ENCODE data around the gene SHQ1.

SHQ1 gene

DNA sequence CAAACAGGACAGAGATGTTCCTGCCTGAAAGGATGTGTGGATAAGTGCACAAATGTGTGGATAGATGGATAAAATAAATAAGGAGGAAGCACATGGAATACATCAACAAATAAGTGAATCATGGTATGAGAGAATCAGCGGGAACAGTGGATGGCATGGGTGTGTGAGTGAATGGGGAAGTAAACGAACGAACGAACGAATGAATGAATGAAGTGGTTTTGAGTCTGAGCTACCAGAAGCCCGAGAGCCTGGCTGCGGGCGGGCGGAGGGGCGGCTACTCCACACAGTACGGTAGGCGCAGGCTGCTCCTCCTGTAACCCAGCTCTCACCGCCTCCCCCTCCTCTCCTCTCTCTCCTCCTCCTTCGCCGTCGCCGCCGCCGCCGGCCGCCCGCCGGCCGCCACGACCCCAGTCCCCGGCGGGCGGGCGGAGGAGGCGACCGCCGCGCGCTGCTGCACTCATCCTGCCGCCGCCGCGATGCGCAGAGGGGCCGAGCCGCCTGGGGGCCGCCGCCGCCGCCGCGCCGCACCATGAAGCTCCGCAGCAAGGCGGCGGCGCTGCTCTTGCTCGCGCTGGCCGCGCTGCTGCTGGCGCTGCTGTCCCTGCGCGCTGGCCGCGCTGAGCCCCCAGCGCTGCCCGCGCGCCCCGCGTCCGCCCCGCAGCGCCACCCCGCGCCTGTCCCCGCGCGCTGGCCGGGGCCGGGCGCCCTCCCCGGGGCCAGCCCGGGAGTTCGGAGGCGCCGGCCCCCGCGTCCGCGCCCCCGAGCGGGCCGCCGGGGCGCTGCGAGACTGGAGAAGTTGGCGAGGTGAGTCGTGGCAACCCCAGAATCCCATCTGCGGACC lies 39.7 kb upstream of the SHQ1 start, which contains the start of gene GXYLT2:
Gene GXYLT2 (plus strand): TSS at position 342 of the 841 bp plus-strand sequence. CDS start 188 bp downstream, at position 530.
- TF ChIP-seq, protein P1, sequence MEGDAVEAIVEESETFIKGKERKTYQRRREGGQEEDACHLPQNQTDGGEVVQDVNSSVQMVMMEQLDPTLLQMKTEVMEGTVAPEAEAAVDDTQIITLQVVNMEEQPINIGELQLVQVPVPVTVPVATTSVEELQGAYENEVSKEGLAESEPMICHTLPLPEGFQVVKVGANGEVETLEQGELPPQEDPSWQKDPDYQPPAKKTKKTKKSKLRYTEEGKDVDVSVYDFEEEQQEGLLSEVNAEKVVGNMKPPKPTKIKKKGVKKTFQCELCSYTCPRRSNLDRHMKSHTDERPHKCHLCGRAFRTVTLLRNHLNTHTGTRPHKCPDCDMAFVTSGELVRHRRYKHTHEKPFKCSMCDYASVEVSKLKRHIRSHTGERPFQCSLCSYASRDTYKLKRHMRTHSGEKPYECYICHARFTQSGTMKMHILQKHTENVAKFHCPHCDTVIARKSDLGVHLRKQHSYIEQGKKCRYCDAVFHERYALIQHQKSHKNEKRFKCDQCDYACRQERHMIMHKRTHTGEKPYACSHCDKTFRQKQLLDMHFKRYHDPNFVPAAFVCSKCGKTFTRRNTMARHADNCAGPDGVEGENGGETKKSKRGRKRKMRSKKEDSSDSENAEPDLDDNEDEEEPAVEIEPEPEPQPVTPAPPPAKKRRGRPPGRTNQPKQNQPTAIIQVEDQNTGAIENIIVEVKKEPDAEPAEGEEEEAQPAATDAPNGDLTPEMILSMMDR (IDR thresholded peaks at IDR 0.05; ENCODE audit: insufficient read depth, low read length, missing control alignments): no peak
- H3K4me3 ChIP-seq (ENCODE audit: low read depth, low read length): peak within 1 kb of the TSS; percentile 67
- CTCF ChIA-PET: interaction anchor here (0.7 to 3.6 kb wide), 11 partner anchors 10 to 1013 kb away, joined by 3 to 21 read pairs (median 3); no protein-coding TSS in a partner anchor
- POLR2A ChIA-PET: interaction anchor here (0.6 kb wide), 1 partner anchor 22 kb away, joined by 3 read pairs; no protein-coding TSS in a partner anchor
- no peak for DNase-seq (ENCODE audit: low read depth, low spot score)

DNA sequence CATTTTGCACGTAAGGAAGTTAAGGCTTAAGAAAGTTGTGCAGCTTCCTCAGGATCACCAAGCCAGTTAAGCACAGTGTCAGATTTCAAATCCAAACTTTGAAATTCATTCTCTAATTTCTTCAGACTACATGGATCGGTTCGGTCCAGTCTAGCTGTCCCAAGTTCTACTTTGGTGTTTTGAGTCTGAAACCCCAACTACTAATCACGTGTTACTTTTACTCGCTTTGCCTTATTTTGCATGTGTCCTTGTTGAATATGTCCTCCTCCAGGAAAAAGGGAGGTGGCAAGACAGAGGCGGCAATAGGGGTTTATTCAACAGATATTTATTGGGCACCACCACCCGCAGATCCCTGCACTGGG lies 39.1 kb upstream of the SHQ1 start:
- ChIA-PET POLR2A (no interaction called here), CTCF (interaction anchor here (1.0 to 3.6 kb wide), 9 partner anchors 8 to 1012 kb away, joined by 3 to 21 read pairs (median 3); no protein-coding TSS in a partner anchor)
- TF ChIP-seq, protein P1 (IDR thresholded peaks at IDR 0.05; ENCODE audit: insufficient read depth, low read length, missing control alignments): no peak
- no peak for DNase-seq (ENCODE audit: low read depth, low spot score)
- H3K4me3 ChIP-seq (ENCODE audit: low read depth, low read length): peak overlapping the region; percentile 67

DNA sequence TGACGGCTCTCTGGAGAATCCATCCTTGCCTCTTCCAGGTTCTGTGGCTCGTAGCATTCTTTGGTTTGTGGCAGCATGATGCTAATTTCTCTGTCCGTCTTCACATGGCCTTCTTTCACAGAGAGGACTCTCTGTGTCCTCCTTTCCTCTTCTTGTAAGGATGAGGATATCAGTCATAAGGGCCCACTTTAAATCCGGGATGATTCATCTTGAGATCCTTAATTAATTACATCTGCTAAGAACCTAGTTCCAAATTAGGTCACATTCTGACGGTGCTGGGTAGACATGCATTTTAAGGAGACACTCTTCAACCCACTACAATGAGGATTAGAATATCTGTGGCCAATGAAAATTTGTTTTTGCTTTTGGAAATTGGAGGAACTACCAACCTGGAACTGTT lies 23.9 kb upstream of the SHQ1 start:
- H3K4me3 ChIP-seq (ENCODE audit: low read depth, low read length): no peak overlapping the region
- CTCF ChIA-PET: interaction anchor here (1.4 kb wide), 1 partner anchor 16 kb away, joined by 3 read pairs; the partner anchor contains the start of gene GXYLT2
- TF ChIP-seq, protein P1 (IDR thresholded peaks at IDR 0.05; ENCODE audit: insufficient read depth, low read length, missing control alignments): no peak
- POLR2A ChIA-PET: no interaction called here
- peak; percentile 51 for DNase-seq (ENCODE audit: low read depth, low spot score)

DNA sequence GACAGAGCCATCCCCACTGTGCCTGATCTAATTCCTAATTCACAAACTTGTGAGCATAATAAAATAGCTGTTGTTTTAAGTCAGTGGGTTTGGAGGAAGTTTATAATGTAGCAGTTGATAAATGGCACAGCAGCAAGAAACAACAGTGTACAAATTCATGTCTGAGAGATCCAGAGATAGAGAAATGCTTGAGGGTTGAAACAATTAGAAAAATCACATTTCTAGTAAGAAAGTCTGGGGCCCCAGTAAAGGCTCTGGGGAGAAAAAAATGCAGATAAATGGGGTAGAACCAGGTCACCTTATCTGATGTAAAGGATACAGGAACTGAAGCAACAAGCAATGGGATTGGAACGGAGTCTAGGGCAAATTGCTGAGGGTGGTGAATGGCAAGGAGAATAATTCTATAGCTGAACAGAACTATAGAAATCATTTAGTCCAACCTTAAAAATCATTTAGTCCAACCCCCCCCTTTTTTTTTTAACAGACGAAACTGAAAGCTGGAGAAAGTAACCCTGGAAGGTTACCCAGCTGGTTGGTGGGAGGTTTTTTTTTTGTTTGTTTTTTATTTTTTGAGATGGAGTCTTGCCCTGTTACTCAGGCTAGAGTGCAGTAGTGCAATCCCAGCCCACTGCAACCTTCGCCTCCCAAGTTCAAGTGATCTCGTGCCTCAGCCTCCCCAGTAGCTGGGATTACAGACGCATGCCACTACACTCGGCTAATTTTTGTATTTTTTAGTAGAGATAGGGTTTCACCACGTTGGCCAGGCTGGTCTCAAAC lies 14.3 kb upstream of the SHQ1 start:
- TF ChIP-seq, protein P1 (IDR thresholded peaks at IDR 0.05; ENCODE audit: insufficient read depth, low read length, missing control alignments): no peak
- POLR2A ChIA-PET: no interaction called here
- CTCF ChIA-PET: interaction anchor here (1.3 to 7.1 kb wide), 2 partner anchors 12 to 224 kb away, joined by 4 to 51 read pairs; partner anchors contain the start of gene SHQ1
- H3K4me3 ChIP-seq (ENCODE audit: low read depth, low read length): no peak overlapping the region
- DNase-seq (ENCODE audit: low read depth, low spot score): no peak

DNA sequence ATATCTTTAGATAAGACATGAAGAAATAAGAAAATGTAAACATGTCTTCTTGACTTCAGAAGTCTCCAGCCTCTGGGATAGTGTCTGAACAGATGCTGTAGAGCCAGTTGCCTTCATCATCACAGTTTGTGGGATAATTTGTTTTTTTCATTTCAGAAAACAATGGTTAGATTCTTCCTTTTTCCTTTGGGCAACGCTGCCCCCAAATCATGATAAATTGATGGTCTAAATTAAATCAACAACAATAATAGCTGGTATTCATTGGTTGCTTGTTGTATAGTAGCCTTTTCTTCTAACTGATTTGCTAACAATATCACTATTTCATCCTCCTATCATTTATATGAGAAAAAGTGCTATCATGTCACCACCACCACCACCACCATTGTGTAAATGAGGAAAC lies 12.6 kb upstream of the SHQ1 start:
- H3K4me3 ChIP-seq (ENCODE audit: low read depth, low read length): no peak overlapping the region
- no peak for DNase-seq (ENCODE audit: low read depth, low spot score)
- CTCF ChIA-PET: interaction anchor here (2.0 to 7.1 kb wide), 2 partner anchors 10 to 196 kb away, joined by 8 to 51 read pairs; partner anchors contain the start of gene SHQ1
- POLR2A ChIA-PET: no interaction called here
- TF ChIP-seq, protein P1 (IDR thresholded peaks at IDR 0.05; ENCODE audit: insufficient read depth, low read length, missing control alignments): no peak
